NCI-H82 (cell line): ENCODE measurements around the gene CASP9.

ENCODE experiments used
- DNase-seq: peaks from one replicate; lab custom pipeline; 2025; lab: John Stamatoyannopoulos, UW

The CASP9 gene

DNA sequence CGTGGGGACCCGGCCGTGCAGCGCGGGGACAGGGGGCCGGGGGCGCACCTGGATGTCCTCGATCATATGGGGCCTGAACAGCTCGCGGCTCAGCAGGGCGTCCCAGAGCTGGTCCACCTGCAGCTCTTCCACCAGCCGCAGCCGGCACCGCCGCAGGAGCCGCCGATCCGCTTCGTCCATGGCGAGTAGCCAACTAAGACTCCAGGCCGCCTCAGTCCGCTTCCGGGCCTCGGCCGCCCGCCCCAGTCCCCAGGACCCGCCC lies at the start of gene CASP9:
Gene CASP9, minus strand, starts transcription at position 195 of the 262 bp plus-strand sequence. Its CDS starts 15 bp downstream, at position 180.
- DNase-seq: no peak

GRCh38 chr1:15573477-15573876 lies 49.5 kb upstream of the CASP9 start:
- DNase-seq: no peak

DNA sequence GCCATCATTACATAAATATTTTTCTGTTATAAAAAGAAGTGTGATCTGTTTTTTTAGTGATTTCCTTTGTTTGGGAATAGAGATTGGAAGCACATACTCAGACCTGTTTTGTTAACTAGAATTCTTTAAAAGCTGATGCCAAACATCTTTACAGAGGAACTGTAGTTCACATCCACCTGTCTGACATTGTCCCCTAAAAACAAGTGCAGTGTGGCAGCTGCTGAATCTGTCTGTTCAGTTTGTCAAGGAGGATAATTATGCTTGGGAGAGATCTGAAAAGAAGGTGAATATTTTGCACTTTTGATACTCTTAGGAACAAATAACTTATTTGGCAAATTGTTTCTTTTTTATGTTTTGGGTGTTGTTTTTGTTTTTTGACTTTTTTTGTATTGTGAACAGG lies 47.3 kb upstream of the CASP9 start:
- DNase-seq: no peak

DNA sequence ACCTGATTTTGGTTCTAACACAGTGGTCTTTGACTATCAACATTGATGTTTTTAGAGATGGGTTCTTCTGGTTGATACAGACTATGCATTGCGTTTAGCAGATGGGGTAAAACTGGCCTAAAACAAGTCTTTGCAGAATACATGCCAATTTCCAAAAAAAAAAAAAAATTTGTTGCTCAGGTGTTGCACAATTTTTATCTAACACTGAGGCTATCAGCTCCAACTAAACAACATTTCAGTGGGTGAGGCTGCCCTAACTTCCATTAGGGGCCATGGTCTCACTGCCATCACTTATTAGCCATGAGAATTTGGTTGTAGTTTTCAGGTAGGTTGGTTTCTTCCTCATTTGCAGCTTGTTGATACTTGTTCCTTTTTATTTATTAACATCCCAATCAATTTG lies 46.8 kb upstream of the CASP9 start:
- no peak for DNase-seq

GRCh38 chr1:15568387-15569073 lies 44.5 kb upstream of the CASP9 start:
- no peak for DNase-seq

GRCh38 chr1:15559189-15559810 lies 35.3 kb upstream of the CASP9 start:
- DNase-seq: no peak

GRCh38 chr1:15558516-15558915 lies 34.5 kb upstream of the CASP9 start:
- no peak for DNase-seq

- no peak for DNase-seq
Measured at GRCh38 chr1:15557594-15557993, 33.6 kb upstream of the CASP9 start.

DNA sequence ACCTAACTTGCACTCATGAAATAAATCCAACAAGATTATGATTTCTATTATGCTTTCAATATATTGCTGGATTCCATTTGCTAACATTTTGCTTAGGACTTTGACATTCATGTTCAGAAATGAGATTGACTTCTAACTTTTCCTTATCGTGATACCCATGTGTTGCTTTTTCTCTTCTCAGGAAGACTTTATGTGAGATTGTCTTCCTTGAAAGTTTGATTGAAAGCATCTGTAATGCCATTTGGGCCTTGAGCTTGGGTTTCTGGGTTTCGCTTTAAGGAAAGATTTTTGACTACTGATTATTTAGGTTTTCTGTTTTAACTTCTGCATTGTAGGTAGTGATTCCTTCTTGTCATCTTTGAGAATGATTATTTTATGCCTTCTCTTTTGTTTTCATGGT lies 33.0 kb upstream of the CASP9 start:
- DNase-seq: no peak

GRCh38 chr1:15550573-15550972 lies 26.6 kb upstream of the CASP9 start:
- DNase-seq: no peak

- DNase-seq: no peak
Measured at GRCh38 chr1:15546641-15547040, 22.6 kb upstream of the CASP9 start.

- DNase-seq: no peak
Measured at GRCh38 chr1:15543589-15544568, 19.9 kb upstream of the CASP9 start.

DNA sequence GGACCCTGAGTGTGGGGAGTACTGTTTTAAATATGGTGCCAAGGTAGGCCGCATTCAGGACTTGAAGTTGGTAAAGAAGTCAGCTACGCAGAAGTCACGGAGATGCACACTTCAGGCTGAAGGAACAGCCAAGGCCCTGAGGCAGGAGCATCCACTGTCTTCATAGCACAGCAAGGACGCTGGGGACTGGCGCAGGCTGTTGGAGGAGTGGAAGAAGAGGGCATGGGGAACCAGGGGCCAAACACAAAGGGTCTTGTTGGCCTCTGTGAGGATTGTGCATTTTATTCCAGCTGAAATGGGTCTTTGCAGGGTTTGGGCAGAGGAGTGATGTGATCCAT lies 19.2 kb upstream of the CASP9 start:
- DNase-seq: no peak

DNA sequence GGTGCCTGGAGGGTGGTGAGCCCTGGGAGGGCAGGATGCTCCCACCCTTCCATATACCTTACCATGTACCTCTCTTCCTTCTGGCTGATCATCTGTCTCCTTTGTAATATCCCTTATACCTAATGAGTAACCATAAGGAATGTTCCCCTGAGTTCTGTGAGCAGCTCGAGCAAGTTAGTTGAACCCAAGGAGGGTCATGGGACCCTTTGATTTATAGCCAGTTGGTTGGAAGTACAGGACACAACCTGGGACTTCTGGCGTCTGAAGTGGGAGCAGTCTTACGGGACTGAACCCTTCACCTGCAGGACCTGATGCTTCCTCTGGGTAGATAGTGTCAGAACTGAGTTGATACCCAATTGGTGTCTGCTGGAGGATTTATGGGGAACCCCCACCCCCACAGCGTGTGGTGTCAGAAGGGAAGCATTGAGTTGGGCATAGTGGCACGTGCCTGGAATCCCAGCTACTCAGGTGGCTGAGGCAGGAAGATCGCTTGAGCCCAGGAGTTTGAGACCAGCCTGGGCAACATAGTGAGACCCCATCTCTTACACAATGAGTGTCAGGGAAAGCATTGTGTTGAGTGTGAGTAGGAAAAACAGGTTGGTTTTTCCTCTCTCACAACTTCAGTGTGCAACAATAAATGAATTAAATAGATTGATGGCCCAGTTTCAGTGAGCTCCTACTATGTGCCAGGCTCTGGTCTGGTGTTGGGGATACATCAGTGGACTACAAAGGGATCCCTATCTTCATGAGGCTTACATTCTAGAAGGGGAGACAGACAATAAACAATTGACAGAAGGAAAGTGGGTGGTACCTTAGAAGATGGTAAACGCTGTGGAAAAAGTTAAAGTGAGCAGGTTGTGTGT lies 18.6 kb upstream of the CASP9 start:
- no peak for DNase-seq

GRCh38 chr1:15541231-15541792 lies 17.3 kb upstream of the CASP9 start:
- DNase-seq: no peak

- DNase-seq: no peak
Measured at GRCh38 chr1:15540186-15540585, 16.2 kb upstream of the CASP9 start.

GRCh38 chr1:15538771-15539170 lies 14.8 kb upstream of the CASP9 start:
- no peak for DNase-seq

DNA sequence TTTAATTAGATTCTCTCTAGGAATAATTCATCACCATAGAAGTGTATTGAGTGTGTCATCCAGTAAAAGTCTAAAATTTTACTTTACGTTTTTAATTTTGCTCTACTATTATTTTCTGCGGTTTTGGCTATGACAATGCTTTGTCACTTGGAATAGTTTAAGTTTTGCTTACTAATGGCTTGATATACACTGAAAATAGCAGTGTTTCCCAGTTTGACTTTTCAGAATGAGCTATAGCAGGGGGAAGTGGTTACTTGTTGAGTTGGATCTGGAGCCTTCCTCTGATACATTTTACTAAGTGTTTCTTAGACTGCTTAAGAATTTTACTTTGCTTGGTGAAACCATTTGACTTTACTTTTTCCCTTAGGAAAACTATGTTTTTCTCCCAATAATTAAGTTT lies 7.7 kb upstream of the CASP9 start:
- no peak for DNase-seq

DNA sequence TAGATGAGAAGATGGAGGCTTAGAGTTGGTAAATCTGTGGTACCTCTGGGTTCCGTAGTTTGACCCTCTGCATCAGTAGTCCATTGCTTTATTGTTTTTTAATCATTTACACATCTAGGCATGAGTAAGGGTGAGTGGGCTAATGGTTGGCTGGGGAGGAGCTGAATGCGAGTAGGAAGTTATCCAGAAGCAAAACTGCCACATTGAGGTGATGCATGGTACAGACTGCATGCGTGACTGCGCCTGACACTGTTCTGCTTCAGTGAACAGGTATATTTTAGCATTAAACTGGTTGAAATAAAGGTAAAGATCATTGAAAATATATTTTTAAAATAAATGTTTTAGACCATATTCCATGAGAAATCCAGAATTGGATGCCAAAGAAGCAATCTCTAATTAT lies 7.0 kb upstream of the CASP9 start:
- no peak for DNase-seq

- peak; percentile 100 for DNase-seq
Measured at GRCh38 chr1:15526490-15527339, 2.7 kb upstream of the CASP9 start, which contains the start of gene DNAJC16. Gene DNAJC16 (plus strand): TSS chr1:15526848. CDS start chr1:15529106, 2,258 bp downstream.

- DNase-seq: peak; percentile 61
Measured at GRCh38 chr1:15526021-15526489, 2.0 kb upstream of the CASP9 start.
